ENCODE data around the gene RABGAP1.

GRCh38 chr9:123087359-123087888 is 146.6 kb downstream of the RABGAP1 start:
- TF ChIP-seq, protein P1, sequence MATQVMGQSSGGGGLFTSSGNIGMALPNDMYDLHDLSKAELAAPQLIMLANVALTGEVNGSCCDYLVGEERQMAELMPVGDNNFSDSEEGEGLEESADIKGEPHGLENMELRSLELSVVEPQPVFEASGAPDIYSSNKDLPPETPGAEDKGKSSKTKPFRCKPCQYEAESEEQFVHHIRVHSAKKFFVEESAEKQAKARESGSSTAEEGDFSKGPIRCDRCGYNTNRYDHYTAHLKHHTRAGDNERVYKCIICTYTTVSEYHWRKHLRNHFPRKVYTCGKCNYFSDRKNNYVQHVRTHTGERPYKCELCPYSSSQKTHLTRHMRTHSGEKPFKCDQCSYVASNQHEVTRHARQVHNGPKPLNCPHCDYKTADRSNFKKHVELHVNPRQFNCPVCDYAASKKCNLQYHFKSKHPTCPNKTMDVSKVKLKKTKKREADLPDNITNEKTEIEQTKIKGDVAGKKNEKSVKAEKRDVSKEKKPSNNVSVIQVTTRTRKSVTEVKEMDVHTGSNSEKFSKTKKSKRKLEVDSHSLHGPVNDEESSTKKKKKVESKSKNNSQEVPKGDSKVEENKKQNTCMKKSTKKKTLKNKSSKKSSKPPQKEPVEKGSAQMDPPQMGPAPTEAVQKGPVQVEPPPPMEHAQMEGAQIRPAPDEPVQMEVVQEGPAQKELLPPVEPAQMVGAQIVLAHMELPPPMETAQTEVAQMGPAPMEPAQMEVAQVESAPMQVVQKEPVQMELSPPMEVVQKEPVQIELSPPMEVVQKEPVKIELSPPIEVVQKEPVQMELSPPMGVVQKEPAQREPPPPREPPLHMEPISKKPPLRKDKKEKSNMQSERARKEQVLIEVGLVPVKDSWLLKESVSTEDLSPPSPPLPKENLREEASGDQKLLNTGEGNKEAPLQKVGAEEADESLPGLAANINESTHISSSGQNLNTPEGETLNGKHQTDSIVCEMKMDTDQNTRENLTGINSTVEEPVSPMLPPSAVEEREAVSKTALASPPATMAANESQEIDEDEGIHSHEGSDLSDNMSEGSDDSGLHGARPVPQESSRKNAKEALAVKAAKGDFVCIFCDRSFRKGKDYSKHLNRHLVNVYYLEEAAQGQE (IDR thresholded peaks at IDR 0.05; ENCODE audit: insufficient replicate concordance, low read depth): no peak
- TF ChIP-seq, protein P2, sequence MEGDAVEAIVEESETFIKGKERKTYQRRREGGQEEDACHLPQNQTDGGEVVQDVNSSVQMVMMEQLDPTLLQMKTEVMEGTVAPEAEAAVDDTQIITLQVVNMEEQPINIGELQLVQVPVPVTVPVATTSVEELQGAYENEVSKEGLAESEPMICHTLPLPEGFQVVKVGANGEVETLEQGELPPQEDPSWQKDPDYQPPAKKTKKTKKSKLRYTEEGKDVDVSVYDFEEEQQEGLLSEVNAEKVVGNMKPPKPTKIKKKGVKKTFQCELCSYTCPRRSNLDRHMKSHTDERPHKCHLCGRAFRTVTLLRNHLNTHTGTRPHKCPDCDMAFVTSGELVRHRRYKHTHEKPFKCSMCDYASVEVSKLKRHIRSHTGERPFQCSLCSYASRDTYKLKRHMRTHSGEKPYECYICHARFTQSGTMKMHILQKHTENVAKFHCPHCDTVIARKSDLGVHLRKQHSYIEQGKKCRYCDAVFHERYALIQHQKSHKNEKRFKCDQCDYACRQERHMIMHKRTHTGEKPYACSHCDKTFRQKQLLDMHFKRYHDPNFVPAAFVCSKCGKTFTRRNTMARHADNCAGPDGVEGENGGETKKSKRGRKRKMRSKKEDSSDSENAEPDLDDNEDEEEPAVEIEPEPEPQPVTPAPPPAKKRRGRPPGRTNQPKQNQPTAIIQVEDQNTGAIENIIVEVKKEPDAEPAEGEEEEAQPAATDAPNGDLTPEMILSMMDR (IDR thresholded peaks at IDR 0.05; ENCODE audit: insufficient read depth, low read length): no peak
- no peak for TF ChIP-seq POLR2AphosphoS5 (IDR thresholded peaks at IDR 0.05; ENCODE audit: low read depth)

Data from HL-60 (cell line).